Stomach (tissue), 4 donors: ENCODE results near the gene LHFPL2.

Experiments
- POLR2A ChIP-seq, 4 donors: fragments of 450-650 bp; IDR thresholded peaks; one replicate each; pipeline ENCODE4 v1.6.1; 2016; ENCODE audit warnings: antibody characterized with exemption in 4 of 4, control low read depth in 2 of 4, mild to moderate bottlenecking in 1 of 4, moderate library complexity in 1 of 4
- TF ChIP-seq, protein P1 (sequence below), 7 experiments: fragments of 450-650 bp in 4 of 7; fragments of 200-600 bp in 3 of 7; sonication (generic) in 3 of 7; IDR thresholded peaks; one replicate each; pipeline ENCODE4 v1.5.1; 2016 to 2019; ENCODE audit warnings: antibody characterized with exemption in 7 of 7, control low read depth in 2 of 7, mild to moderate bottlenecking in 1 of 7

DNA sequence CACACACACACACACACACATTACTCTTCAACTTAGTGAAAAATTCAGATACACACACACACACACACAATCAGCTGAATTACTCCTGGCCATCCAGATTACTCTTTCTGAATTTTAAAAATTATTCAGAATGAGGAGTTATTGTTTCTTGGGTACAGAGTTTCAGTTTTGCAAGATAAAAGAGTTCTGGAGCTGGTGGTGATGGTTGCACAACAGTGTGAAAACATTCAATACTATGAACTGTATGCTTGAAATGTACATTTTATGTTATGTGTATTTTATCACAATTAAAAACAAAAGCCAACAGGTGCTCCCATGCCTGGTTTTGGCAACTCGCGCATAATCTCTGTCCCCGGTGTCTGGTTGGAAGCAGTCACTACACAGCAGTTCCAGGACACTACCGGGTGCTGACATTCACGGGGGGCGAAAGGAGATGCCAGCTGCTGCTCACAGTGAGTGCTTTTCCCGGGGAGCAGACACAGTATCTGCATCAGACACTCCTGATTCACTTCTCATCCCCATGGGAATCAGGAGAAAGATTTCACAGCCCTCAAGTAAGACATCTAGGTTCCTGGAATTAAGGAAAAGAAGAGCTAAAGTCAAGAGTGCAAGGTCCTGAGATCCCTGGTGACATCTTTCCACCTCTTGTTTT is 55.7 kb downstream of the LHFPL2 start:
- TF ChIP-seq POLR2A (IDR thresholded peaks at IDR 0.05), result no peak
- TF ChIP-seq, protein P1, sequence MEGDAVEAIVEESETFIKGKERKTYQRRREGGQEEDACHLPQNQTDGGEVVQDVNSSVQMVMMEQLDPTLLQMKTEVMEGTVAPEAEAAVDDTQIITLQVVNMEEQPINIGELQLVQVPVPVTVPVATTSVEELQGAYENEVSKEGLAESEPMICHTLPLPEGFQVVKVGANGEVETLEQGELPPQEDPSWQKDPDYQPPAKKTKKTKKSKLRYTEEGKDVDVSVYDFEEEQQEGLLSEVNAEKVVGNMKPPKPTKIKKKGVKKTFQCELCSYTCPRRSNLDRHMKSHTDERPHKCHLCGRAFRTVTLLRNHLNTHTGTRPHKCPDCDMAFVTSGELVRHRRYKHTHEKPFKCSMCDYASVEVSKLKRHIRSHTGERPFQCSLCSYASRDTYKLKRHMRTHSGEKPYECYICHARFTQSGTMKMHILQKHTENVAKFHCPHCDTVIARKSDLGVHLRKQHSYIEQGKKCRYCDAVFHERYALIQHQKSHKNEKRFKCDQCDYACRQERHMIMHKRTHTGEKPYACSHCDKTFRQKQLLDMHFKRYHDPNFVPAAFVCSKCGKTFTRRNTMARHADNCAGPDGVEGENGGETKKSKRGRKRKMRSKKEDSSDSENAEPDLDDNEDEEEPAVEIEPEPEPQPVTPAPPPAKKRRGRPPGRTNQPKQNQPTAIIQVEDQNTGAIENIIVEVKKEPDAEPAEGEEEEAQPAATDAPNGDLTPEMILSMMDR (IDR thresholded peaks at IDR 0.05), result no peak
